Measurements from ENCODE around the gene ATP5PD. TPM values are rescaled to one million over a fixed set of nuclear protein-coding genes. Genes with fewer than 3 reads are reported as not detected.

ATP5PD gene
- total RNA-seq, 1 experiment from 2014 or later = 289 TPM

GRCh38 chr17:75059369-75060345, 12.9 kb upstream of the ATP5PD start:
- no TSS peak for BruUV-seq (replicated peaks)
- H3K27me3 Mint-ChIP-seq (ENCODE audit: unreplicated experiment) = no peaks in the 10 kb centered on the region
- no peak for DNase-seq
- intact Hi-C loops (cut with micrococcal nuclease; ENCODE audit: unreplicated experiment) = no loop called here
- no peaks in the 10 kb centered on the region for H3K9me3 Mint-ChIP-seq (ENCODE audit: low read depth, unreplicated experiment)
- no peak overlapping the region for H3K4me3 Mint-ChIP-seq (ENCODE audit: low read depth, unreplicated experiment)
- CTCF ChIA-PET = interaction anchor here (0.6 to 1.4 kb wide), 13 partner anchors 28 to 449 kb away, joined by 3 to 6 read pairs (median 4); partner anchors contain the start of genes ARMC7 and SLC16A5
- TF ChIP-seq CTCF (IDR thresholded peaks at IDR 0.05; ENCODE audit: unreplicated experiment) = peak; percentile 17
- peaks cover 33% of the 10 kb centered on the region for H3K36me3 Mint-ChIP-seq (ENCODE audit: insufficient read depth, unreplicated experiment)
- no peaks in the 10 kb centered on the region for H3K4me1 Mint-ChIP-seq (ENCODE audit: low read depth, unreplicated experiment)
- no peak overlapping the region for H3K27ac Mint-ChIP-seq (ENCODE audit: unreplicated experiment)

- Mint-ChIP-seq H3K4me1 (ENCODE audit: low read depth, unreplicated experiment) (peaks cover 10% of the 10 kb centered on the region), H3K9me3 (ENCODE audit: low read depth, unreplicated experiment) (no peaks in the 10 kb centered on the region), H3K27me3 (ENCODE audit: unreplicated experiment) (no peaks in the 10 kb centered on the region), H3K36me3 (ENCODE audit: insufficient read depth, unreplicated experiment) (peaks cover 50% of the 10 kb centered on the region), H3K27ac (ENCODE audit: unreplicated experiment) (no peak overlapping the region), H3K4me3 (ENCODE audit: low read depth, unreplicated experiment) (no peak overlapping the region)
- no TSS peak for BruUV-seq (replicated peaks)
- no peak for DNase-seq
- CTCF ChIA-PET = no interaction called here
- intact Hi-C loops (cut with micrococcal nuclease; ENCODE audit: unreplicated experiment) = no loop called here
- TF ChIP-seq CTCF (IDR thresholded peaks at IDR 0.05; ENCODE audit: unreplicated experiment) = no peak
These were observed 5.2 kb upstream of the ATP5PD start for GRCh38 chr17:75051941-75052340.

GRCh38 chr17:75049706-75050105, 2.9 kb upstream of the ATP5PD start:
- H3K9me3 Mint-ChIP-seq (ENCODE audit: low read depth, unreplicated experiment) = no peaks in the 10 kb centered on the region
- no peaks in the 10 kb centered on the region for H3K27me3 Mint-ChIP-seq (ENCODE audit: unreplicated experiment)
- peaks cover 64% of the 10 kb centered on the region for H3K36me3 Mint-ChIP-seq (ENCODE audit: insufficient read depth, unreplicated experiment)
- TF ChIP-seq CTCF (IDR thresholded peaks at IDR 0.05; ENCODE audit: unreplicated experiment) = no peak
- CTCF ChIA-PET = interaction anchor here (0.8 kb wide), 1 partner anchor 14 kb away, joined by 3 read pairs; no protein-coding TSS in a partner anchor
- no peak for DNase-seq
- intact Hi-C loops (cut with micrococcal nuclease; ENCODE audit: unreplicated experiment) = no loop called here
- H3K4me1 Mint-ChIP-seq (ENCODE audit: low read depth, unreplicated experiment) = peaks cover 22% of the 10 kb centered on the region
- no peak overlapping the region for H3K4me3 Mint-ChIP-seq (ENCODE audit: low read depth, unreplicated experiment)
- no TSS peak for BruUV-seq (replicated peaks)
- no peak overlapping the region for H3K27ac Mint-ChIP-seq (ENCODE audit: unreplicated experiment)

GRCh38 chr17:75049057-75049456, 2.3 kb upstream of the ATP5PD start:
- H3K27me3 Mint-ChIP-seq (ENCODE audit: unreplicated experiment) = no peaks in the 10 kb centered on the region
- intact Hi-C loops (cut with micrococcal nuclease; ENCODE audit: unreplicated experiment) = no loop called here
- no peak for TF ChIP-seq CTCF (IDR thresholded peaks at IDR 0.05; ENCODE audit: unreplicated experiment)
- peaks cover 24% of the 10 kb centered on the region for H3K4me1 Mint-ChIP-seq (ENCODE audit: low read depth, unreplicated experiment)
- H3K27ac Mint-ChIP-seq (ENCODE audit: unreplicated experiment) = no peak overlapping the region
- H3K9me3 Mint-ChIP-seq (ENCODE audit: low read depth, unreplicated experiment) = no peaks in the 10 kb centered on the region
- BruUV-seq (replicated peaks) = no TSS peak
- peaks cover 68% of the 10 kb centered on the region for H3K36me3 Mint-ChIP-seq (ENCODE audit: insufficient read depth, unreplicated experiment)
- H3K4me3 Mint-ChIP-seq (ENCODE audit: low read depth, unreplicated experiment) = no peak overlapping the region
- DNase-seq = no peak
- CTCF ChIA-PET = interaction anchor here (1.3 kb wide), 1 partner anchor 14 kb away, joined by 3 read pairs; no protein-coding TSS in a partner anchor
